GM12874 (cell line): ENCODE measurements around the gene LRP8.

Source experiments
- CTCF ChIP-seq: IDR thresholded peaks from 2 replicates; pipeline ENCODE4 v1.5.1; 2011; ENCODE audit warnings: low read depth, mild to moderate bottlenecking, control low read depth, low read length, moderate library complexity; ENCODE audit not compliant: insufficient read depth

Gene LRP8

GRCh38 chr1:53310847-53311681 lies 16.8 kb downstream of the LRP8 start:
- no peak for TF ChIP-seq CTCF

- no peak for TF ChIP-seq CTCF
Observed at GRCh38 chr1:53309802-53310201, 18.1 kb downstream of the LRP8 start.

- no peak for TF ChIP-seq CTCF
Observed at GRCh38 chr1:53308506-53308905, 19.4 kb downstream of the LRP8 start.

- no peak for TF ChIP-seq CTCF
Observed at GRCh38 chr1:53307037-53307436, 20.8 kb downstream of the LRP8 start.

- no peak for TF ChIP-seq CTCF
Observed at GRCh38 chr1:53306168-53306567, 21.7 kb downstream of the LRP8 start.

- no peak for TF ChIP-seq CTCF
Observed at GRCh38 chr1:53305650-53306049, 22.2 kb downstream of the LRP8 start.

GRCh38 chr1:53304527-53304926 lies 23.3 kb downstream of the LRP8 start:
- TF ChIP-seq CTCF, result no peak
